ENCODE results near the gene AP1G1.
"Not testable (repeated sequence)": the region's sequence is repeated elsewhere in the genome, so short reads cannot be mapped to it uniquely, and the experiment has no call there.

The AP1G1 gene

DNA sequence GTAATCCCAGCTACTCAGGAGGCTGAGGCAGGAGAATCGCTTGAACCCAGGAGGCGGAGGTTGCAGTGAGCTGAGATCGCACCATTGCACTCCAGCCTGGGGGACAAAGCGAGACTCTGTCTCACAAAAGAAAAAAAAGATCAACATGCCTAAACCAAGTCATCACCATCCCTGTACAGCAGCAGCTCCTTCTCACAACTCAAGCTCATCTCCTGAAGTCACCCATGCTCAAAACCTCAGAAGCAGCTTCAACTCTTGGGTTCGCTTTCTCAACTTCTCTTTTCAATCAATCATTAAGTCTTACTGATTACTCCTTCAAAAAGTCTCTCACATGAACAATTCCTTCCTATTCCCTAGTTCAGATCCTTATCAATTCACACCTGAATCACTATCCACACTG, 115.5 kb downstream of the AP1G1 start:
- no peak for DNase-seq

DNA sequence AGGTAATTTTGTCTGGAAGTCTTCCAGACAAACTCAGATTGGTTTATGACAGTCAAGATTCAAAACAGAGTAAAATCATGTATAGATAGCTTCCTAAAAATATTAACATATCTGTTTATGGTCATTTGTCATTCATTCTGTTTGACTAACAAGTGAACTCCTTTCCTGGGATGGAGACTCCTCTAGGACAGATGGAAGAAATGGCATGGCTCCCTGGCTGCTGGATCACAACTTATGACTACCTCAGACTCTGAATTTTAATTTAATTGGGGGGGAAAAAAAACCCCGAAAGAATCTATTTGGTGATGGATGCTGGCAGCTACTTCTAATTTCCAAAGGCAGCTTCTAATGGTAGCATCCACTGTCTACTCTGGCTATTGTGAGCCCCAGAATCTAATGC, 118.7 kb downstream of the AP1G1 start:
- DNase-seq, result no peak

- DNase-seq, result peak in 2 of 3 donors; percentile 15 to 41
These were observed 120.8 kb downstream of the AP1G1 start for GRCh38 chr16:71687861-71688260.

GRCh38 chr16:71684280-71684679, 124.4 kb downstream of the AP1G1 start:
- DNase-seq, result not testable (repeated sequence)

GRCh38 chr16:71681360-71681759, 127.3 kb downstream of the AP1G1 start:
- no peak for DNase-seq
